GM23248 (cell line): ENCODE results near the gene AHRR.

ENCODE experiments used
- EZH2 ChIP-seq: fragments of 200-600 bp; sonication (generic); IDR thresholded peaks from 2 replicates; pipeline ENCODE4 v1.6.1; 2018; ENCODE audit warnings: antibody characterized with exemption, mild to moderate bottlenecking; ENCODE audit not compliant: insufficient read depth, poor library complexity, severe bottlenecking
- EZH2phosphoT487 ChIP-seq: fragments of 200-600 bp; sonication (generic); IDR thresholded peaks from 2 replicates; pipeline ENCODE4 v1.6.1; 2018; ENCODE audit warnings: antibody characterized with exemption, moderate library complexity, mild to moderate bottlenecking, low read depth; ENCODE audit not compliant: insufficient read depth

GRCh38 chr5:354581-355378, 33.3 kb downstream of the AHRR start:
- no peak for TF ChIP-seq EZH2
- no peak for TF ChIP-seq EZH2phosphoT487
